Measurements from ENCODE around the gene MINDY4.

Gene MINDY4

DNA sequence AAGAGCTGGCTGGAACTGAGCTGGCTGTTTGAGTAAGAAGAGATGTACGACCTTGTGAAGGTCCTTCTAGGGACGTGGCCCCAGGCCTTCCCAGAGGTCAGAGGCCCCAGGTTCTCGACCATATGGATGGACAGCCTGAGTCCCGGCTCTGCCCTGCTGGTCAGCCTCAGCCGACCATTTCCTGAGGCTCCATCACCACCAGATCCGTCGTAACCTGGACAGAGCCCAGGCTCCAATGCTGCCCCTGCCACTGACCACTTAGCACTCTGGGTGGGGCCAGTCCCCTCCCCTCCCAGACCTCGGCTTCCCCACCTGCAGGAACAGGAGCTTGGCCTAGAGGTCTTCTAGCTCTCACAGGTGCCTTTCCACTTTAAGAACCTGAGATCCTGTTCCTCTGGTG, 29.9 kb upstream of the MINDY4 start:
- DNase-seq (ENCODE audit: low read depth, low spot score), result no peak

DNA sequence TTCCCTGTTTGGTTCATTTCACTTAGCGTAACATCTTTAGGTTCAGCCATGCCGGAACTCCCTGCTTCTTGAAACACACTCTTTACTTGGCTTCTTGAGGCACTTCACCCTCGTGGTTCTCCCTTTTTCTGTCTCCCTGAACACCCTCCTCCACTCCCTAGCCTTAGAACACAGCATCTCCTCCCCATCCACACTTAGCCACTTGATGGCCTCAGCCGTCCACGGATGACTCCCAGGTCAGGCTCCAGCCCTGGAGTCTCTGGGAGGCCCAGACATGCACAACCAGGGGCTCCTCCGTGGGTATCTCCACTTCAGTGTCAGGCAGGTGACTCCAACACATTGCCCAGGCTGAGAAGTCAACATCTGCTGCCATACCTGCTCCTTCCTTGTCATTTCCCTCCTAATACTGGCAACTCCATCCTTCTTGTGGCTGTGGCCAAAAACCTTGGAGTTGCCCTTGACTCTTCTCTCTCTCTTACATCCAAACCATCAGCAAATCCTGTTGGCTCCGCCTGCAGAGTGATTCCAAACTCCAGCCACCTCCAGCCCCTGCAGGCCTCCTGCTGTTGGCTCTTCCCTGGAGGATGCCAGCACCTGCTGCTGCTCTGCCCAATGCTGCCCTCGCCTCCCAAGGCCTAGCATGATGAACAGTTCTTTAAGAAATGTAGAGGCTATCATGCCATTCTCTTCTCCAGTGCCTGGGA, 27.7 kb upstream of the MINDY4 start:
- no peak for DNase-seq (ENCODE audit: low read depth, low spot score)

DNA sequence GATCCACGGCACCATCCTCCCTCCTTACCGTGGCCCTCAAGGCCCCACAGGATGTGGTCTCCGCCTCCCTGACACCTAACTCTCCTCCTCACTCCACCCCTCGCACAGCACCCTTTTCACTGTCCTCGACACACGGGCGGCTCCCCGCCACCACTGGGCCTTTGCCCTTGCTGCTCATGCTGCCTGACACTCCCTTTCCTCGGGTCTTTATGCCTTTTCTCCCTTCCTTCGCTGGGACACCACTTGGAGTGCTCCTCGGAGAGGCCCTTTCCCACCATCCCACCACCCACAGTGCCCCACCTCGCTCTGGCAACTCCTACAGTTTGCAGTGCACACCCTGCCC, 27.2 kb upstream of the MINDY4 start:
- DNase-seq (ENCODE audit: low read depth, low spot score), result no peak

- no peak for DNase-seq (ENCODE audit: low read depth, low spot score)
Observed at GRCh38 chr7:30745261-30745941, 25.8 kb upstream of the MINDY4 start.

- no peak for DNase-seq (ENCODE audit: low read depth, low spot score)
Observed at GRCh38 chr7:30750010-30750409, 21.2 kb upstream of the MINDY4 start.

GRCh38 chr7:30750683-30751650, 20.2 kb upstream of the MINDY4 start:
- no peak for DNase-seq (ENCODE audit: low read depth, low spot score)

DNA sequence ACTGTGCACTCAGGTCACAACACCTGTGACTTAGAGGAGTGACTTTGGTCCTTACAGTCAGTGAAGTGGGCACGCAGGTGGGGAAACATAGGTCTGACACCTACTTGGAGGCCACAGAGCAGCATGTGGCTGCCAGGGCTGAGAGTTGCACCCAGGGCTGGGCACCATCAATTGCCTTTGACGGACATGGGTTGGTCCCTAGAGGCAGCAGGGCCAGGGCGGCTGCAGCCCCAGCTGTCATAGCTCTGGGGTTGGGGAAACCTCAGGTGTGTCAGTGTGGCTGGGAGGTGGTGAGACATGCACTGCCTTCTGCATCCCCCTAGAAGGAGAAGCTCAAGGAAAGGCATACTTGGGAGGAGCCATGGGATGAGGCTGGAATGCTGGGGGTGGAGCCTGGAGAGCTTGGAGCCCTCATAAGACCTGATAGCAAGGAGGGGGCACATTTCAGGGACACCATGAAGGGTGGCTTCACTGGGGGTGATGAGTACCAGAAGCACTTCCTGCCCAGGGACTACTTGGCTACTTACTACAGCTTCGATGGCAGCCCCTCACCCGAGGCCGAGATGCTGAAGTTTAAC, 19.4 kb upstream of the MINDY4 start, which contains the start of gene INMT:
TSS of gene INMT (plus strand) at position 440 of the 578 bp plus-strand sequence. CDS start at position 456, 16 bp downstream.
- no peak for DNase-seq (ENCODE audit: low read depth, low spot score)

- no peak for DNase-seq (ENCODE audit: low read depth, low spot score)
Observed at GRCh38 chr7:30752484-30752883, 18.7 kb upstream of the MINDY4 start.

- no peak for DNase-seq (ENCODE audit: low read depth, low spot score)
Observed at GRCh38 chr7:30752979-30753378, 18.2 kb upstream of the MINDY4 start.

GRCh38 chr7:30754315-30754877, 16.8 kb upstream of the MINDY4 start:
- no peak for DNase-seq (ENCODE audit: low read depth, low spot score)

GRCh38 chr7:30755384-30756154, 15.6 kb upstream of the MINDY4 start:
- DNase-seq (ENCODE audit: low read depth, low spot score), result no peak

GRCh38 chr7:30757342-30757692, 13.9 kb upstream of the MINDY4 start:
- DNase-seq (ENCODE audit: low read depth, low spot score), result no peak

DNA sequence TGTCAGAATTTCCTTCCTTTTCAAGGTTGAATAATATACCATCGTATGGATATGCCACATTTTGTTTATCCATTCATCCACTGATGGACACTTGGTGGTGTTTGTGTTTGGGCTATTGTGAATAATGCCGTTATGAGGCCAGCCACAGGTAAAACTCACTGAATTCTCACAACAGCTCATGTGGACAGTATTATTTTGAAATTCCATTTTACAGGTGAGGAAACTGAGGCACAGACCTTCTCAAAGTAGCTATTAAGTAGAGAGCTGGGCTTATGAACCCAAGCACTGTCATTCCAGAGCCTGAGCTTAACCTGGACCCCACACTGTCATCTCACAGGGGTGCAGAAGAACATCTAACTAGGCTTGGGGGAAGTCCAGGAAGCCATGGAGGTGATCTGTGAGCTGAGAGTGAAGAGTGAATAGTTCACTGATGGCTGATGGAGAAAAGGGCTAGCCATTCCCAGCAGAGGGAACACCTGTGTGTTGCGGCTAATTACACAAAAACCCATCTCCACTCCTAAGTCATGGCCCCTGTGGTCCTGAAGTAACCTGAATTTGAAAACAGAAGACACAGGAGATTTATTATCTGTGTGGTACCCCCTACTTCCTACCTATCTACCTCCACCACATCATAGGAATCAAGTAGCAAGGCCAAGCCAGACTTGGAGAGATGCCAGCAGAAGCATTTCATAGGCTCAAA, 10.6 kb upstream of the MINDY4 start:
- no peak for DNase-seq (ENCODE audit: low read depth, low spot score)

DNA sequence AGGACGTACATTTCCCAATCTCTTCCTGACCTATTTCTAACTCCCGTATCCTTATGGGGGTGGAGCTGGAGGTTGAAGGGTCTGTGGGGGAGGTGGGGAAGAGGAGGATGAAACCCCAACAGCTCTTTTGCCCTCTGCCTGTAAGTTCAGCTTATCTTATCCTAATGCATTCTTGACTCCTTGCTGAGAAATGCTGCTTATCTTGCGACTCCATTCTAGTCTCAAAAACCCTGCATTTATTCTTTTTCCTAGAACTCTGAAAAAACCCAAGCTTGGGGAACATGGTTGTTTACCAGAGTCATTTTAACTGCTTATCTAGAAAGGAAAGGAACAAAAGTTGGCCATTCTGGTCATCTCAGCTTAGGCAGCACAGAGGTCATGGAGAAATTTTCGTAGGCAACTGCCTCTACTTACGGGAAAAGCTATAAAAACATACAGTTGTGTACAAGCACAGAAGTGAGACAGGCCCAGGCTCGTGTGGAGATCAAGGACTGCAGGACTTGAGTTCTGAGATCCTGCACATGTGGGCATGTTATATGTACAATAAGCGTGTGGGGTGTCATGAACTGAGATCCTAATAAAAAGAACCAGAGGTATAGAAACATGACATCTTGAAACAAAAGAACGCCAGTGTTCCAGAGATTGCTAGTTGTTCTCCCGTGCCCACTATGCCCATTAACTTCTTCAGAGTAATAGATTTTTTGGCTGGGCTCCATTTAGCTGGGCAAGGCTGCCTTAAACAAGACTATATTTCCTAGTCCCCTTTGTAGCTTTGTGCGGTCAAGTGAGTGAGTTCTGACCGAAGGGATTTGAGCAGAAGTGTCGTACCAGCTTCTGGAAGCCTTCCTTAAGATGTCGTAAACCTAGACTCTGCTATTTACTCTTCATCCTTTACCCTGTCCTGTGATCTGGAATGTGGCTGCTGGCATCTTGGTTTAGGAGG, 9.7 kb upstream of the MINDY4 start:
- DNase-seq (ENCODE audit: low read depth, low spot score), result no peak

DNA sequence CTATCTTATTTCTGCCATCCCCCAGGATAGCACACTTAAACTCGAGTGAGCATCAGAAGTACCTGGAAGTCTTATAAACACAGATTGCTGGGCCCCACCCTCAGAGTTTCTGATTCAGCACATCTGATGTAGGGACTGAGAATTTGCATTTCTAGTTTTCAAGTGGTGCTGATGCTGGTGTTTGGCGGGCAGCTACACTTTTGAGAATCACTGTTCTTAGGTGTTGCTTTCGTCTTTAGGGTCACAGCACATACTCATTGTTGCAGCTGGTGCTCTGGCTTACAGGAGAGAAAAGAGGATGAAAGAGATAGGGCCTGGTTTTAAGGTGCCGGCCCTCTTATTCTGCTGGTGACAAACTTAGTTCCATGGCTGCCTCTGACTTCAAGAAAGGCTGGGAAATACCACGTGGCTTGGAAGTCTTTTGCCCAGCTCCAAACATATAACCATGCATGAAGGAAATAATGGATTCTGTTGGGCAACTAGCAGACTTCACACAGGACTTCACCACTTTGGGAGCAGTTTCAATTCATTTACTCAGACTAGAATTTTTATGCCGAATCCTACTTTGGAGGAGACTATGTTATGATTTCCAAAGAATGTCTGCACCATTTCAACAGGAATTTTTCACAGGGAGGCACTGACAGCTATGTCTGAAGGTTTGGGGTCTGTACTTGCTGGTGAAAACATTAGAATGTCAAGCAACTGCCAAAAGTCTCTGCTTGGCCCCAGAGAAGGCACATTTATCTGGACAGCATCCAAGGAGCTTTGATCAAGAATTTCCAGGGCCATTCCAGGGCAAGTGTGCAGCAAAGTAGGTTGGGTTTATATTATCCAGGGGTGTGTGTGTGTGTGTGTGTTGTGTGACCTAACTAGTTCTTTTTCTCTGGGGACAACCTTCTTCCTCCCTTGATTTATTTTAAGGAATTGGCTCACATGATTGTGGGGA, 6.9 kb upstream of the MINDY4 start:
- no peak for DNase-seq (ENCODE audit: low read depth, low spot score)

DNA sequence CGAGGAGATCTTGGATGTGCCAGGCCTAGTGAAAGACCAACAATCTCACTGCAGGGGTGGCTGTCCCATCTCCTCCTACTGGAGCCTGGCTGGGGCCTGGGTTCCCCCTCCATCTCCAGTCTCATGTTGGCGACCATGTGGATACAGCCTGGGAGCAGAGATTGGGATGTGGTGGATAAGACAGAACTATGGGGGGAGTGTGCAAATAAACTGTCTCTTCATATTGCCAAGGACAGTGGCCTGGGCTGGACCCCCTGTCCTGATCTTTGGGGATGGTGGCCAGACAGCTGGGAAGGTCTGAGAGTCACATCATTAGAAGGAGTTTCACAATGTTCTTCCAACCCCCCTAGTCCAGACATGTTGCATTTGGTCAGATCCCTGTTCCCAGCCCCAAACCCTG, 5.8 kb upstream of the MINDY4 start:
- no peak for DNase-seq (ENCODE audit: low read depth, low spot score)

GRCh38 chr7:30770845-30771173, 408 bp upstream of the MINDY4 start:
- DNase-seq (ENCODE audit: low read depth, low spot score), result no peak

- DNase-seq (ENCODE audit: low read depth, low spot score), result no peak
Observed at GRCh38 chr7:30771880-30772425, 736 bp downstream of the MINDY4 start.

Measured in activated CD4-positive, CD25-positive, alpha-beta regulatory T cell treated with anti-CD3 and anti-CD28 coated beads, Interleukin-2, amount 50 U/mL, for 16 hours (primary cell).